Stimulated activated CD8-positive, alpha-beta memory T cell treated with anti-CD3 and anti-CD28 coated beads, Interleukin-12 subunit alpha, Interleukin-12 subunit beta, amount 100 ng/mL, for 1 hour (primary cell): ENCODE data around the gene SRGAP2.
"Not testable (repeated sequence)": the region's sequence is repeated elsewhere in the genome, so short reads cannot be mapped to it uniquely, and the experiment has no call there.

Experiments used
- DNase-seq: peaks from one replicate; pipeline ENCODE4 v3.0.0-alpha.2; 2020; ENCODE audit warnings: low read depth

SRGAP2 gene

DNA sequence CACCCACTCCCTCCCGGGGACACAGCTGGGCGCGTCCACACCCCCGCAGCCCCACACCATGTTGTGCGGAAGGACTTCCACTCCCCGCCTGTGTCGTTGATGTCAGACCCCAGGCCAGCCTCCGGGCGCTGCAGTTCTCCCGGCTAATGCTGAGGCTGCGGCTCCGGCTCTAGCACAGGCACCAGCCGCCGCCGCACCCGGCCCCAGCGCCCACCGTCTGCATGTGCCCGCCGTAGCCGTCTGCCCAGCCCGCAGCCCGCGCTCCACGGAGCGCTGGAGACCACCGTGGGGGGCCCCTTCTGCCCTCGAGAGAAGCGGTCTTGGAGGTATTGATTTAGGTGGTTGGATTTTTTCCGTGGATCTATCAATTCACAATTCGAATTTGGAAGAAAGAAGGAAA is 2.2 kb downstream of the SRGAP2 start:
- not testable (repeated sequence) for DNase-seq

DNA sequence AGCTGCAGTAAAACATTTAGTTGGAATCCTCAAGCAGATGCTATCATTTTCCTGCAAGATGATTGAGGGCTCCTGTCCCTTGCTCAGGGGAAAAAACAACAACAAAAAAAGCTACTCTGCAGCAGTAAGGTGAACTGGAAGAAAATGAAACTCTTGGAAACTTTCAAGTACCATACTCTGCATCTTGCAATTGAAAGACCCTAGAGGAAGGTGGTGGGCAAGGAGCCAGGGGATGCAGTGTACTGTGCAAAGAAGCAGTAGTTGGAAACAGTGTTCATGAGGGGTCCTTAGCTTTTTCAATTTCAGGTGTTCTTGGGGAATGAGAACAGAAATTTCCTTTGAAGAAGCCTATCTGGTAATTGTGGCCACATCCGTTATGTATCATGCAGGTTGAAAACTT is 7.5 kb downstream of the SRGAP2 start:
- not testable (repeated sequence) for DNase-seq

GRCh38 chr1:206215600-206216392 is 12.5 kb downstream of the SRGAP2 start:
- DNase-seq: not testable (repeated sequence)

- DNase-seq: not testable (repeated sequence)
Observed at GRCh38 chr1:206218285-206218684, 14.9 kb downstream of the SRGAP2 start.

GRCh38 chr1:206218765-206219164 is 15.4 kb downstream of the SRGAP2 start:
- DNase-seq: not testable (repeated sequence)

GRCh38 chr1:206219514-206220331 is 16.4 kb downstream of the SRGAP2 start:
- not testable (repeated sequence) for DNase-seq

DNA sequence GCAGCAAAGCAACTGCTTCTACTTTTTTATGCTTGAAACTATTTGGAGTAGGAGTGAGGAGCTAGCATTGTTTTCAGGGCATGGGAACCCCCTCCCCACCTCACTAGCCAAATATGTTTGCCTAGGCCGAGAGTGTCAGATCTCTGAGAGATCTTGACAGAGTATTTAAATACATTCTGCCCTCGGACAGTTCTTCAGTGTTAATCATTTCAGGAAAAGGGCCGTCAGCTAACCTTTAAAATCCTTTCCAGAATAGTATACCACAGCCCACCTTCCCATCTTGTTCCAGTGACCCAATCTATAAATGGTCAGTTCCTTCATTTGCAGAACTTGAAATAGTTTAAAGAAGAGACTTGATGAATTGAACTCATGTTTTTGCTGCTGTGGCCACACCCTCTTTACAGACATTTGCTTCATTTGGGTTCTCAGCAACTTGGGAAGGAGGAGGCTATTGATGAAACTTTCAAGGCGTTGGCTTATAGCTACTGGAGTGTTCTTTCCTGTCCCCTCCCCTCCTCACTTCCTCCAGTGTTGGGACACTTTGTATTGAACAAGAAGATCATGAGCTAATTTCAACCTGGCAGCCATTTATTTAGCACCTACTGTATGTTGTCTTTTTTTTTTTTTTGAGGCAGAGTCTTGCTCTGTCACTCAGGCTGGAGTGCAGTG is 17.1 kb downstream of the SRGAP2 start:
- not testable (repeated sequence) for DNase-seq

- not testable (repeated sequence) for DNase-seq
Observed at GRCh38 chr1:206221585-206221984, 18.2 kb downstream of the SRGAP2 start.

DNA sequence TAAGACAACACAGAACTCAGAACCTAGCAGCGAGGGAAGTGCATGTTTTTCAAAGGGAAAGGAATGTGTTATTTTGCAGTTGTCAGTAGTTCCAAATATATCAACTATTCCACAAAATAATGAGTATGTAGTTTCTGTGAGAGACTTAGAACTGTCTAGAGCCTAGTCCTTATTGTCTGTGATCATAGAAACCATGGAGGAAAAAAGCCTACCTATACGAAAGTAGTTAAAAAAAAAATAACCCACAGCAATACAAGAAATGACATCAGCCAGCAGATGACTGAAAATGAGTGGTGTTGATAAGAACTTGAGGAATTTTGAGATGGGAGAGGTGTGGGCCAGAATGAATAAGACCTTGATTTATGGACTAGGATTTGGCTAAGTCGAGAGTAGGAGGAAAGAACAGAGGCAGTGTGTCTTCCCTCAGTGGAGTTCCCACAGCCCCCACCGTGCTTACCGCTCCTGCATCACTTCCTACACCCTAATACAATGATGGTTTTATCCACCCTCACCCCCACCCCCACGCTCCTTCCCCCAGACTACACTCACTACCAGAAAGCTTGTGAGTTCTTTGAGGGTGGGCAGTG is 20.9 kb downstream of the SRGAP2 start:
- not testable (repeated sequence) for DNase-seq

DNA sequence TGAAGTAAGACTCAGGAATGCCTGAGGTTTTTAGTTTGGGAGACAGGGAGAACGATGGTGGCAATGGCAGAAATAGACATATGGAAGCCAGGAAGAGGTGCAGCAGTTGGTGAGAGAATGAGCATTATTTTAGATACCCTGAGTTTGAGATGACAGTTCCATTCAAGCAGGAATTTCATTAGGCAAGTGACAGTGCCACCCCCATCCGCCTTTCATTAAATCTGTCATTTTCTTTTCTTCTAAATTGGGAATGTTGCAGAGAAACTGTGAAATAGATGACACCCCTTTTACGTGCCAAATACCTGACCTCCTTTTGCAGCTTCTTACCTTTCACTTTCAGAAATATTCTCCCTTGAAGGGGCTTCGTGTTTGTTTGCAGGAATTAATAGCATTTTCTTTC is 22.0 kb downstream of the SRGAP2 start:
- DNase-seq: not testable (repeated sequence)

GRCh38 chr1:206226886-206227285 is 23.5 kb downstream of the SRGAP2 start:
- DNase-seq: not testable (repeated sequence)

- DNase-seq: not testable (repeated sequence)
Observed at GRCh38 chr1:206229286-206229685, 25.9 kb downstream of the SRGAP2 start.

GRCh38 chr1:206231989-206232388 is 28.6 kb downstream of the SRGAP2 start:
- not testable (repeated sequence) for DNase-seq

DNA sequence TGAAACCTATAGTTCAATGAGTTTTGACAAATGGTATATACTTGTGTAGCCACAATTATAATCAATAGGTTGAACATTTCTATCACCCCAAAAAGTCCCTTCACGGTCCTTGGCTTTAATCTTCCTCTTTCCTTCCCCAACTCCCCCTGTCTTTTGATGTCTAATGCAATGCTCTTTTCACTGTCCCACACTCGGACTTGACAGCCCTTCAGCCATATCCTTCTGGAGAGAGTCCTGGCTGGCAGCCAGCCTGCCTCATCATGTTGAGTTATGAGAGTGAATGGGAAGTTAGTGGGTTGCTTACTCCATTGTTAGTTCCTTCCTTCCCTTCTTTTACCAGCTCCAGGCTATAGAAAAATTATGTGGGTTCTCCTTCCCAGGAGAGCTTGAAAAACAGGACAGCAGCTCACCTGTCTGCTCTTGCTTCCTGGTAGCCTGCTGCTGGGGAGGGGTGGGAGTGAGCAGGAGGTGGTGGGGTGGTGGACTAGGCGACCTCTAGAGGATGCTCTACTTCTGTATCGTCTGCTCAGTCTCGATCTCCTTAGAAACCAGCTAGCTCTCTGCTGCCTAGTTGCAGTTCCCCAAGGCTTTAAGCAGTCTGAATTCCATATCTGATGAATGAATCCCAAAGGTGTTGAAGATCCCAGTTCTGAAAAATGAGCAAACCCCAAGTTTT is 29.8 kb downstream of the SRGAP2 start:
- DNase-seq: not testable (repeated sequence)

DNA sequence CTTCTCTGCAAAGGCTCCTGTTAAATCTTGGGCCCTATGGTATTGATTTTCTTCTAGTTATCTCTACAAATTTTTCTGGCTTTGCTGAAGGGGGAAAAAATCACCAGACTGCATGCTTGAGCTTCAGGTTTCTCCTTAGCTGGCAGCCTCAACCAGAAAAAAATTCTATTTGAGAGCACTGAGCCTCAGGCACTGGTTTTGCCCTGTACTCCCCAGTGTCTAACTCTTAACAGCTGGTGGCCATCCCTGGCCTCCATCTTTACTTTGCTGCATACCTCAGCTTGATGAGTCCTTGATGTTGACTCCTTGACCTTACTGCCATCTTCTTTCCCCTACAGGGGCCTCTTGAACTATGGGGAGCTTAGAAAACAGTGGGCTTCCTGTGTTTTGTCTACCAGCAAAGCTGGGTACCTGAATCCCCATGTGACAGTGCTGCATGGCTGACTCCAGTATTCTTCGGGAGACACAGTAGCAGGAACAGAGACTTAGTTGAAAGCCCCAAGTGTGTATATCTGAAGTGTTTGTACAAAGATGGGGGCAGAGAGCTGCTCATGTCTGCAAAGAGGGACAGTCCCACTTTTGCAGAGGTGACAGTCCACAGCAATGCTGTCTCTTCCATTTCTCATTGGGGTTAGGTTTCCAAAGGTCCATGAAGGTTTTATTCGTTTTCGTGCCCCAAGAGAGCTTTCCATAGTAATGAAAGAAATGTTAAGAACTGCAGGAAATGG is 31.0 kb downstream of the SRGAP2 start:
- not testable (repeated sequence) for DNase-seq

- DNase-seq: not testable (repeated sequence)
Observed at GRCh38 chr1:206235190-206235589, 31.8 kb downstream of the SRGAP2 start.

DNA sequence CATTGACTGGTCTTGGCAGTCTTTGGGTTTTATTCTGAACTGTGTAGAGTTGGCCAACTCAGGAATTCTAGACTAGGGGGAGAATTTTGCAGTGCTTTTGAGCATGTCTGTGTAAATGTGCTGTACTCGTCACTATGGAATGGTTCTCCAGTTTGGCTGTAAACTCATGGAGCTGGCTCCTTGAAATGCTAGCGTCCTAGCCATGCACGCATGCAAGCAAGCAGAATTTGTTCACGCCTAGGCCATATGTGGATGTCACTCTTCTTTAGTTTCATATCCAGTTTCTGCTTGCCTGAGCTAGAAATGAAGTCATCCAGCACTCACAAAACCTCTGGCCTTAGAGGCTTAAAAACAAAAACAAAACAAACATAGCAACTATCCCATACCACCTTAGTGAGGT is 36.9 kb downstream of the SRGAP2 start:
- not testable (repeated sequence) for DNase-seq

GRCh38 chr1:206243335-206243734 is 40.0 kb downstream of the SRGAP2 start:
- DNase-seq: not testable (repeated sequence)

DNA sequence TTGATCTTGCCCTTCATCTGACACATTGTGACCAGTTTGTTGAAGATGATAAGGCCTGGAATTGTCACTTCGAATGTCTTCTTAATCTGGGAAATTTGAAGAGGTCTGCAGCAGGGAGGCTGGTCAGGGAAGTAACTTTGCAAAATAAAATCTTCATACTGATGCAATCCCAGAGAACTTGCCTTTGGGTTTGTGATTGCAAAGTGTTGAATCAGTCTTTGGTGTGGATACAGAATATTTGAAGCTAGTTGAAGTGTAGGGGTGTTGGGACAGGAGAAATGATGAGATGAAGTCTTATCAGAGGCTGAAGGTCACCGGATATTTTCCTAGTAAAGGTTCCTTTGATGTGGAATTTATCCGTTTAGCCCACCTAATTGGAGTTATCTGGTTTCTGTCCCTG is 42.1 kb downstream of the SRGAP2 start:
- not testable (repeated sequence) for DNase-seq

DNA sequence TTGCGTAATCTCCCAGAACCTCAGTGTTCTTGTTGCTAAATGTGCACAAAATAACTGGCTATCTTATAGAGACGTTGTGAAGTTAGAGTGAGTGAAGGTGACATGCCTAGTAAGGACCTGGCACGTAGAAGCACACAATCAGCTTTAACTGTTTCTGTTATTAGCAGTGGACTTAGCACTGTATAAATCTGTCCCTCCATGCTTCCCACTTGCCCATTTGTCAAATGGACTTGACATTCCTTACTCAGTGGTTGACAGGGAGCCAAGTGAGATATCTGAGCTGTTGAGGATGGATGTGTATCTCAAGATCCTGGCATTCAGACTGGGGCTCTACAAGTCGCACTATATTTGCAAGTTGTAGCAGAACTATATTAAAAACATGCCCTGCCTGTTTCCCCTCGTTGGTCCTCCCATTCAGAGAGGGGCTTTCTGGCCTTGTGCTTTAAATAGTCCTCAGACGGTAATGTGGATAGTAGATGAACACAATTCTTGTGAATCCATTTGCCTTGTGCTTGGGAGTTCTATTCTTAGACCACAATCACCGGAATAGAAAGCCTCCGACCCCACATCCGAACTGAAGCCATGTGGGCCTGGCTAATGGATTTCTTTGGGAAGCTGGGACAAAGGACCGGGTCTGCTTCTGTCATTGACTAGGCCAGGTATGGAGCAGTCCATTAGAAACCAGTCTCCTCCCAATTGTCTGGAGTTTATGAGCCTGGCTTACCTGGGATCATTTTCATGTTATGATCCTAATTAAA is 43.0 kb downstream of the SRGAP2 start:
- DNase-seq: not testable (repeated sequence)
